Motor neuron (in vitro differentiated cells): ENCODE measurements around the gene MAP4. TPM values are rescaled to one million over a fixed set of nuclear protein-coding genes. Genes with fewer than 3 reads are reported as not detected.
A peak's percentile ranks its signal among the peaks of the same experiment; 100 is the strongest.

Source experiments
- ATAC-seq, 8 experiments: fragments of 200-7000 bp; cut with Tn5 transposase; replicated peaks in 6 of 8; 2 replicates each; pipeline ENCODE4 v1.8.0; 2021; ENCODE audit warnings: mild to moderate bottlenecking in 8 of 8, moderate library complexity in 8 of 8
- H3K27ac ChIP-seq, 2 donors: fragments of 250-450 bp; sonication (Bioruptor Pico); 2 replicates each; pipeline ENCODE4 v1.9.0; 2021; ENCODE audit warnings: antibody characterized with exemption in 2 of 2, mild to moderate bottlenecking in 2 of 2, moderate library complexity in 1 of 2
- H3K4me1 ChIP-seq, 2 donors: fragments of 250-450 bp; sonication (Bioruptor Pico); replicated peaks in 1 of 2; 2 replicates each; pipeline ENCODE4 v1.6.1; 2021; ENCODE audit warnings: antibody characterized with exemption in 2 of 2, mild to moderate bottlenecking in 2 of 2, moderate library complexity in 1 of 2
- H3K4me3 ChIP-seq, 5 donors: fragments of 250-450 bp; sonication (Bioruptor Pico); 2 replicates each; pipeline ENCODE4 v1.9.0; 2021; ENCODE audit warnings: antibody characterized with exemption in 5 of 5, mild to moderate bottlenecking in 5 of 5, moderate library complexity in 4 of 5
- WGBS, 10 experiments: fragments of 450-650 bp; shearing (Covaris generic); methylation state at CpG; one replicate each; pipeline ENCODE4 v1.0.0; 2022; 5-methylcytosine and 5-hydroxymethylcytosine counted together
- in situ Hi-C, 9 experiments: fragments of 400-800 bp; cut with MboI; loops; one replicate each; pipeline ENCODE4 v1.15.0; 2021; ENCODE audit warnings: low sequenced_read_pairs in 9 of 9, low pct_unique_long_range_greater_than_20kb in 2 of 9; ENCODE audit not compliant: unreplicated experiment in 9 of 9
- total RNA-seq, 8 experiments: library from RNA; unstranded; fragments of 300-600 nt; gene quantifications; 2 replicates each; pipeline versions ENCODE4 v1.2.3 to v1.2.4, GENCODE V29; 2022

Gene MAP4
- total RNA-seq, 8 experiments from 2014 or later, result 62.7 to 256 (median 142) TPM

GRCh38 chr3:48034000-48034516, 17.8 kb upstream of the MAP4 start:
- H3K4me3 ChIP-seq, result no peak overlapping the region
- ATAC-seq, result peak in 5 of 8 experiments; percentile 64 to 95 (median 85)
- peak overlapping the region in 1 of 2 donors; percentile 4 for H3K27ac ChIP-seq
- WGBS, 10 experiments, result 0 to 100% (median 60%) methylated on average over 1 to 2 of the region's 2 CpGs; no CpG with 5 or more reads in 3 of the 10 experiments
- H3K4me1 ChIP-seq, result peaks cover 19 to 20% of the 10 kb centered on the region in 2 donors
- in situ Hi-C loops, result no loop called here

GRCh38 chr3:48030188-48030587, 14.0 kb upstream of the MAP4 start:
- WGBS, 10 experiments, result 75 to 100% (median 86%) methylated on average over 1 to 3 of the region's 3 CpGs; no CpG with 5 or more reads in 5 of the 10 experiments
- in situ Hi-C loops, result no loop called here
- no peak overlapping the region for H3K27ac ChIP-seq
- H3K4me3 ChIP-seq, result no peak overlapping the region
- no peak for ATAC-seq
- peaks cover 11% of the 10 kb centered on the region in 2 donors for H3K4me1 ChIP-seq

- 64 to 100% (median 84%) methylated on average over 1 to 6 of the region's 10 CpGs for WGBS, 10 experiments
- in situ Hi-C loops, result no loop called here
These were observed 11.0 kb upstream of the MAP4 start for GRCh38 chr3:48026951-48027908.

GRCh38 chr3:48026098-48026497, 9.9 kb upstream of the MAP4 start:
- 14 to 100% (median 97%) methylated on average over 2 of the region's 2 CpGs; no CpG with 5 or more reads in 1 of the 10 experiments for WGBS, 10 experiments
- in situ Hi-C loops, result no loop called here
- Histone ChIP-seq H3K4me3 (no peak overlapping the region), H3K4me1 (peaks cover 0 to 4% of the 10 kb centered on the region in 2 donors), H3K27ac (no peak overlapping the region)
- no peak for ATAC-seq

More at GRCh38 chr3:48026951-48027908, 11.0 kb upstream of the MAP4 start:
- ATAC-seq, result no peak
- Histone ChIP-seq H3K27ac (no peak overlapping the region), H3K4me1 (peaks cover 0 to 4% of the 10 kb centered on the region in 2 donors), H3K4me3 (no peak overlapping the region)

- no peak overlapping the region for H3K4me3 ChIP-seq
- no peak overlapping the region for H3K27ac ChIP-seq
- WGBS, 10 experiments, result 0 to 100% (median 64%) methylated on average over 1 of the region's 1 CpG; no CpG with 5 or more reads in 4 of the 10 experiments
- in situ Hi-C loops, result no loop called here
- no peak for ATAC-seq
- peaks cover 0 to 4% of the 10 kb centered on the region in 2 donors for H3K4me1 ChIP-seq
These were observed 8.2 kb upstream of the MAP4 start for GRCh38 chr3:48024401-48024800.

- WGBS, 10 experiments, result 78 to 100% (median 87%) methylated on average over 1 of the region's 1 CpG; no CpG with 5 or more reads in 2 of the 10 experiments
- Histone ChIP-seq H3K4me1 (peaks cover 0 to 4% of the 10 kb centered on the region in 2 donors), H3K27ac (no peak overlapping the region), H3K4me3 (no peak overlapping the region)
- ATAC-seq, result peak in 1 of 8 experiments; percentile 75
- in situ Hi-C loops, result no loop called here
These were observed 7.2 kb upstream of the MAP4 start for GRCh38 chr3:48023377-48023776.

GRCh38 chr3:48022178-48022577, 6.0 kb upstream of the MAP4 start:
- WGBS, 10 experiments, result 55 to 95% (median 84%) methylated on average over 2 to 4 of the region's 4 CpGs
- in situ Hi-C loops, result no loop called here
- no peak for ATAC-seq
- Histone ChIP-seq H3K4me3 (no peak overlapping the region), H3K27ac (no peak overlapping the region), H3K4me1 (peaks cover 0 to 4% of the 10 kb centered on the region in 2 donors)

GRCh38 chr3:48018841-48019240, 2.6 kb upstream of the MAP4 start:
- ATAC-seq, result peak in 1 of 8 experiments; percentile 47
- Histone ChIP-seq H3K27ac (no peak overlapping the region), H3K4me3 (no peak overlapping the region), H3K4me1 (peaks cover 9 to 10% of the 10 kb centered on the region in 2 donors)
- WGBS, 10 experiments, result 40 to 100% (median 86%) methylated on average over 1 to 3 of the region's 3 CpGs; no CpG with 5 or more reads in 2 of the 10 experiments
- in situ Hi-C loops, result no loop called here

- in situ Hi-C loops, result no loop called here
- Histone ChIP-seq H3K4me1 (peaks cover 9 to 10% of the 10 kb centered on the region in 2 donors), H3K4me3 (no peak overlapping the region), H3K27ac (no peak overlapping the region)
- ATAC-seq, result peak in 4 of 8 experiments; percentile 5 to 59 (median 41)
- WGBS, 10 experiments, result 40 to 100% (median 81%) methylated on average over 1 to 3 of the region's 3 CpGs; no CpG with 5 or more reads in 3 of the 10 experiments
These were observed 610 bp downstream of the MAP4 start for GRCh38 chr3:48015431-48016180.

- WGBS, 10 experiments, result 83 to 100% (median 100%) methylated on average over 1 to 2 of the region's 2 CpGs; no CpG with 5 or more reads in 5 of the 10 experiments
- no peak overlapping the region for H3K4me3 ChIP-seq
- ATAC-seq, result no peak
- no peak overlapping the region for H3K27ac ChIP-seq
- in situ Hi-C loops, result no loop called here
- peaks cover 9 to 10% of the 10 kb centered on the region in 2 donors for H3K4me1 ChIP-seq
These were observed 1.9 kb downstream of the MAP4 start for GRCh38 chr3:48014358-48014757.

GRCh38 chr3:48013288-48013980, 2.8 kb downstream of the MAP4 start:
- Histone ChIP-seq H3K27ac (no peak overlapping the region), H3K4me1 (peaks cover 9 to 10% of the 10 kb centered on the region in 2 donors), H3K4me3 (no peak overlapping the region)
- peak; percentile 34 to 91 (median 80) for ATAC-seq
- in situ Hi-C loops, result no loop called here

- Histone ChIP-seq H3K4me1 (peaks cover 9 to 10% of the 10 kb centered on the region in 2 donors), H3K4me3 (no peak overlapping the region), H3K27ac (no peak overlapping the region)
- in situ Hi-C loops, result no loop called here
- 50 to 100% (median 100%) methylated on average over 1 to 2 of the region's 2 CpGs; no CpG with 5 or more reads in 3 of the 10 experiments for WGBS, 10 experiments
- peak in 2 of 8 experiments; percentile 25 to 40 for ATAC-seq
These were observed 3.6 kb downstream of the MAP4 start for GRCh38 chr3:48012659-48013058.
